Muscle layer of duodenum (tissue), 2 donors: ENCODE measurements around the gene GRAMD2A.
A peak's percentile ranks its signal among the peaks of the same experiment; 100 is the strongest.

Experiments
- H3K27ac ChIP-seq: one replicate; pipeline ENCODE4 v1.7.0; 2013; ENCODE audit warnings: mild to moderate bottlenecking, low read length
- H3K27me3 ChIP-seq: one replicate; pipeline ENCODE4 v1.7.0; 2013; ENCODE audit warnings: low read depth, mild to moderate bottlenecking, control low read depth, low read length
- H3K36me3 ChIP-seq, 2 donors: one replicate each; pipeline ENCODE4 v1.7.0; 2013; ENCODE audit warnings: low read length in 2 of 2, control low read depth in 1 of 2, mild to moderate bottlenecking in 1 of 2; ENCODE audit not compliant: insufficient read depth in 2 of 2, control insufficient read depth in 1 of 2
- H3K4me1 ChIP-seq, 2 donors: one replicate each; pipeline ENCODE4 v1.7.0; 2013; ENCODE audit warnings: low read length in 2 of 2, mild to moderate bottlenecking in 2 of 2, control low read depth in 1 of 2, moderate library complexity in 1 of 2; ENCODE audit not compliant: insufficient read depth in 2 of 2, control insufficient read depth in 1 of 2
- H3K4me3 ChIP-seq, 2 donors: one replicate each; pipeline ENCODE4 v1.7.0; 2013; ENCODE audit warnings: low read length in 2 of 2, low read depth in 1 of 2, mild to moderate bottlenecking in 1 of 2
- H3K9me3 ChIP-seq, 2 donors: one replicate each; pipeline ENCODE4 v1.7.0; 2013; ENCODE audit warnings: low read length in 2 of 2, control low read depth in 1 of 2, mild to moderate bottlenecking in 1 of 2; ENCODE audit not compliant: control insufficient read depth in 1 of 2
- donor health status: healthy.

GRAMD2A gene

DNA sequence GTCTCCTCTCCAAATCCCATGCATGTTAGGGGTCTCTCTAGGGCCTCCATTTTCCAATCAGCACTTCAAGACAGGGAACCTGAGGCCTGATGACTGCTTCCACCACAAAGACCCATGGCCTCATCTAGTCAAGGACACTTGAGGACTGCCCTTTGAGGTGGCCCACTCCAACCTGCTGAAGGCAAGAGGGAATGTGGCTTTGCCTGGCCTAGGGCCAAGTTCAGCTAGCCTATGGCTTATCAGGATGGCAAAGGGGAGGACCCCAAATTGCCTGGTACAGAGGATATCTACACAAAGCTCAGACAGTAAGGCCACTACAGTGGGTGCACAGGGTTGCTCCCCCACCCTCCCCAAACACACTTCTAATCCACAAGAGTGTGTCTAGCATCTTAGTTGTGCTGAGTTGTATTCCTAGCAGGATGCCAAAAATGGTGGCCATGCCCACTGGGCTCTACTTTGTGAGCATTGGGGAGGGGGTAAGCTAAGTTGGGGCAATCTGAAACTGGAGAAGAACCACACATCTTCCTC lies 10.0 kb upstream of the GRAMD2A start:
- Histone ChIP-seq H3K36me3 (peaks cover 78 to 95% of the 10 kb centered on the region in 2 donors), H3K4me1 (peaks cover 6 to 16% of the 10 kb centered on the region in 2 donors)

GRCh38 chr15:72206677-72207000 lies 9.1 kb upstream of the GRAMD2A start:
- H3K36me3 ChIP-seq = peaks cover 84 to 95% of the 10 kb centered on the region in 2 donors
- H3K27ac ChIP-seq = no peak overlapping the region
- no peaks in the 10 kb centered on the region for H3K27me3 ChIP-seq
- no peaks in the 10 kb centered on the region for H3K9me3 ChIP-seq
- H3K4me3 ChIP-seq = no peak overlapping the region
- peaks cover 6 to 16% of the 10 kb centered on the region in 2 donors for H3K4me1 ChIP-seq

More for the DNA sequence above, 10.0 kb upstream of the GRAMD2A start:
- no peak overlapping the region for H3K4me3 ChIP-seq
- no peaks in the 10 kb centered on the region for H3K9me3 ChIP-seq
- no peak overlapping the region for H3K27ac ChIP-seq
- H3K27me3 ChIP-seq = no peaks in the 10 kb centered on the region

DNA sequence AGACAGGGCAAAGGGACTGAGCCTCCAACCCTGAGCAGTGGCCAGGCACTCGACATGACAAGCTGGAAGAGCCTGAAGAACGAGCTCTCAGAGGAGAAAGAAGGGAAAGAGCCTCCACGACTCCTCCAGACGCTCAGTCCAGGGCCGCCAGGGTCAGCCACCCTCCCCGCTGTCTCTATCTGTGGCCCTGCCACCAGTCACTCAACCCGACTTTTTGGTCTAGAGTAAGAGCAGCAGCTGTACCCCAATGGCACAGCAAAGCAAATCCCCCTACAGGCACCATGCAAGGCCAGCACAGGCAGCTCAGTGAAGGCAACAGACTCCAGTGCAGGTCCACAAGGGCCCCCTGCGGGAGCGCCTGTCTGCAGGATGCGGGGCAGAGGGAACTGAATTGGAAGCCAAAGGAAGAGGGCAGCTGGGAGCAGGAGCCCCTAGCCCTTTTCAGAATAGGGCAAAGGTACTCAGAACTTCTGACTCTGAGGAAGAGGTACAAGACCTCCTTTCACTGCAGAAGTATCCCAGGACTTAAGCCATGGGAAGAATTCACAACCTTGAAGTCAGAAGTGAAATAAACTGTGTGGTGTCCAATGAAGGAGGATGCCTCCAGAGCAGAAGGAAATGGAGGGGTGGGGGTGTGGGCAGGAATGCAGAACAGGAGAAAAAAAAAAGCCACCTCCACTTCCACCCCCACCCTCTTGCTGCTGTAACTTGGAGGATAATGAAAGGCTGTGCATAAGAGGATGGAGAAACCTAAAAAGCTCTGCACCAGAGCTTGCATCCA lies 8.5 kb upstream of the GRAMD2A start:
- Histone ChIP-seq H3K4me3 (no peak overlapping the region), H3K27me3 (no peaks in the 10 kb centered on the region), H3K9me3 (no peaks in the 10 kb centered on the region), H3K4me1 (peaks cover 6 to 16% of the 10 kb centered on the region in 2 donors), H3K27ac (no peak overlapping the region), H3K36me3 (peaks cover 85 to 95% of the 10 kb centered on the region in 2 donors)

- no peaks in the 10 kb centered on the region for H3K27me3 ChIP-seq
- no peak overlapping the region for H3K4me3 ChIP-seq
- no peaks in the 10 kb centered on the region for H3K9me3 ChIP-seq
- peaks cover 84 to 95% of the 10 kb centered on the region in 2 donors for H3K36me3 ChIP-seq
- H3K4me1 ChIP-seq = peaks cover 6 to 16% of the 10 kb centered on the region in 2 donors
- H3K27ac ChIP-seq = no peak overlapping the region
These were observed 7.7 kb upstream of the GRAMD2A start for GRCh38 chr15:72205273-72205672.

DNA sequence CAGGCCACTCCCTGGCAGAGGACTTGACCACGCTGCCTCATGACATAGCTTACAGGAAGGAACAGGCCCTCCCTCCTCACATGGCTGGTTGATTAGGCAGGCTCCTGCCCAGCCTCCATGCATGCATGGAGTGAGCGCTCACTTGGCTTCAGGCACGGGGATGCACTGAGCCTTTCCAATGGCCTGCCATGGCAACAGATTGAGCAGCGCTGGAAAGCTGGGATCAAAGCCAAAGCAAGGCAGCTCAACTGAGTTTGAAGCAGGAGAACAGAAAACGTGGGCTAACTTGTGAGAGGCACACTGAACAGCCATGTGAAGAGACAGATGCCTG lies 5.9 kb upstream of the GRAMD2A start:
- Histone ChIP-seq H3K27me3 (no peaks in the 10 kb centered on the region), H3K4me3 (no peak overlapping the region), H3K27ac (peak overlapping the region; percentile 65), H3K9me3 (no peaks in the 10 kb centered on the region), H3K4me1 (peaks cover 6 to 16% of the 10 kb centered on the region in 2 donors), H3K36me3 (peaks cover 83 to 96% of the 10 kb centered on the region in 2 donors)

DNA sequence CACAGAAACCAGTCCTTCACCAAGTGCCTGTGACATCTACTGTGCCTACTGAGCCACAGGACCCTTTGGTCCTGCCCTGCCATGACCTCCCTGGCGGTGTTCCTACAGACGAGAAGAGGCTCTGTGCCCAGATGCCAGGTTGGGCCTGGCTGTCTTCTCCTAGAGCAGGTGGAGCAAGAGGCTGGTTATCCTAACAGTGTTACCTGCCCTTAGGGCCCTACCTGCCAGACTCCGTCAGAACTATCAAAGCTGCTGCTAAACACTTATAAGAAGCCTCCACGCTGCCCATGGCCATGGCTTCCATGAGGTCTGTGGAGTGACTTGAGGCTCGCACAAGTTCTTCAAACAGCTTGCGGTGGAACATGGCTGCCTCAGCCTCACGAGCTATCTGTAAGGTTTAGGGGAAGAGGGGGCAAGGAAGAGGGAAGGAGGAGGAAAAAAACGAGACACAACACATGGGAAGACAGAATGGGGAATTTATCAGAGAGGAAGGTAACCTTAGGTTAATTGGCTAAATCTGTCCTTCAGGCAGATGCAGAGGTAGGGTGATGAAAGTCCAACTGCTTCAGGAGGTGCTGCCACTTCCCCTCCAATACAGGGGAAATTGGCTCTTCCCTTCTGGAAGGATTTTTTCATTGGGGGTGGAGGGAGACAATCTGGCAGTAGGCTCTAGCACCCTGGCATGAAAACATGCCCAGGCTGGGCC lies 5.4 kb upstream of the GRAMD2A start:
- Histone ChIP-seq H3K9me3 (no peaks in the 10 kb centered on the region), H3K36me3 (peaks cover 80 to 91% of the 10 kb centered on the region in 2 donors), H3K27ac (peak overlapping the region; percentile 65), H3K4me3 (no peak overlapping the region), H3K4me1 (peaks cover 6 to 16% of the 10 kb centered on the region in 2 donors), H3K27me3 (no peaks in the 10 kb centered on the region)

GRCh38 chr15:72202302-72202701 lies 4.7 kb upstream of the GRAMD2A start:
- Histone ChIP-seq H3K36me3 (peaks cover 73 to 85% of the 10 kb centered on the region in 2 donors), H3K4me1 (peaks cover 6 to 18% of the 10 kb centered on the region in 2 donors), H3K27ac (no peak overlapping the region), H3K9me3 (no peaks in the 10 kb centered on the region), H3K4me3 (no peak overlapping the region), H3K27me3 (no peaks in the 10 kb centered on the region)

DNA sequence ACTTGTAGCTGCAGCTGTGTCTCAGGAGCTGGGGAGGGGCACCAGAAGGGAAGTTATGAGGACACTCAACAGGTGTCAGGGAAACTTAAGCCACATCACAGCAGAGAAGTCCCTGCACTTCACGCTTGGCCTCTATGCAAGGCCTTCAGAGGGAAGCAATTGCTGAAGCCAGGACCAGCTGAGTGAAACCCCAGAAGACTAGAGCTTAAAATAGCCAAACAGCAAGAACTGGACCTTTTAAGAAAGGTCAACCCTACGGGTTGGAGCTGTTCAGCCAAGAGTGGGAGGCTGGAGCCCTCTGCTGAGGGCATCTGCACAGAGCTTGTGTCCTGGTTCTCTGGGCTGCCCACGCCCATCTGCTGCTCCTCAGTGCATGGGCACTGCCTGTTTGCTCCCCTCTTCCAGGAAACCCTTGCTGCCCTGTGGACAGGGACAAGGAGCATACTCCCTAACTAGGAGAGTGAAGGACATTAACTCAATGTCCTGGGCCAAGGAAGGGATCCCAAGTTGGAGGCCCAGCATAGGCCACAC lies 3.9 kb upstream of the GRAMD2A start:
- Histone ChIP-seq H3K4me3 (no peak overlapping the region), H3K4me1 (peaks cover 6 to 23% of the 10 kb centered on the region in 2 donors), H3K9me3 (no peaks in the 10 kb centered on the region), H3K27ac (no peak overlapping the region), H3K36me3 (peaks cover 65 to 76% of the 10 kb centered on the region in 2 donors), H3K27me3 (no peaks in the 10 kb centered on the region)

GRCh38 chr15:72200395-72201237 lies 3.0 kb upstream of the GRAMD2A start:
- Histone ChIP-seq H3K4me3 (no peak overlapping the region), H3K27me3 (no peaks in the 10 kb centered on the region), H3K4me1 (peaks cover 6 to 23% of the 10 kb centered on the region in 2 donors), H3K36me3 (peaks cover 57 to 68% of the 10 kb centered on the region in 2 donors), H3K27ac (no peak overlapping the region), H3K9me3 (no peaks in the 10 kb centered on the region)

GRCh38 chr15:72199721-72200212 lies 2.2 kb upstream of the GRAMD2A start:
- Histone ChIP-seq H3K4me1 (peaks cover 6 to 23% of the 10 kb centered on the region in 2 donors), H3K27me3 (no peaks in the 10 kb centered on the region), H3K36me3 (peaks cover 55 to 60% of the 10 kb centered on the region in 2 donors), H3K9me3 (no peaks in the 10 kb centered on the region), H3K4me3 (no peak overlapping the region), H3K27ac (no peak overlapping the region)

- Histone ChIP-seq H3K36me3 (peaks cover 49 to 53% of the 10 kb centered on the region in 2 donors), H3K4me3 (no peak overlapping the region), H3K4me1 (peaks cover 6 to 21% of the 10 kb centered on the region in 2 donors), H3K27ac (no peak overlapping the region), H3K9me3 (no peaks in the 10 kb centered on the region), H3K27me3 (no peaks in the 10 kb centered on the region)
These were observed 1.6 kb upstream of the GRAMD2A start for GRCh38 chr15:72199205-72199515.
